Measurements from ENCODE around the gene ATP5MC2.
A peak's percentile ranks its signal among the peaks of the same experiment; 100 is the strongest.
"Not testable (repeated sequence)": the region's sequence is repeated elsewhere in the genome, so short reads cannot be mapped to it uniquely, and the experiment has no call there.

Gene ATP5MC2

GRCh38 chr12:53644133-53644532, 31.8 kb downstream of the ATP5MC2 start:
- no peak for DNase-seq

- no peak for DNase-seq
These were observed 32.5 kb downstream of the ATP5MC2 start for GRCh38 chr12:53643232-53643979.

GRCh38 chr12:53638057-53638456, 37.8 kb downstream of the ATP5MC2 start:
- no peak for DNase-seq

- DNase-seq = no peak
These were observed 39.2 kb downstream of the ATP5MC2 start for GRCh38 chr12:53636641-53637040.

- not testable (repeated sequence) for DNase-seq
These were observed 40.2 kb downstream of the ATP5MC2 start for GRCh38 chr12:53635708-53636107.

- DNase-seq = no peak
These were observed 44.2 kb downstream of the ATP5MC2 start for GRCh38 chr12:53631721-53632120.

- no peak for DNase-seq
These were observed 48.0 kb downstream of the ATP5MC2 start for GRCh38 chr12:53627919-53628318.

- DNase-seq = no peak
These were observed 49.1 kb downstream of the ATP5MC2 start for GRCh38 chr12:53626702-53627169.

- DNase-seq = peak; percentile 98
These were observed 49.8 kb downstream of the ATP5MC2 start, which contains the start of gene ATF7 for GRCh38 chr12:53625946-53626701. TSS of gene ATF7 (minus strand) at chr12:53626382. CDS start at chr12:53601000, 25,382 bp downstream.

- no peak for DNase-seq
These were observed 50.4 kb downstream of the ATP5MC2 start for GRCh38 chr12:53625373-53625945.

- peak; percentile 5 for DNase-seq
These were observed 50.9 kb downstream of the ATP5MC2 start for GRCh38 chr12:53624956-53625355.

- DNase-seq = no peak
These were observed 51.4 kb downstream of the ATP5MC2 start for GRCh38 chr12:53624458-53624857.

GRCh38 chr12:53623548-53624385, 52.1 kb downstream of the ATP5MC2 start:
- peak; percentile 37 for DNase-seq

- no peak for DNase-seq
These were observed 53.2 kb downstream of the ATP5MC2 start for GRCh38 chr12:53622724-53623123.

GRCh38 chr12:53618275-53618674, 57.6 kb downstream of the ATP5MC2 start:
- DNase-seq = no peak

- DNase-seq = no peak
These were observed 58.2 kb downstream of the ATP5MC2 start for GRCh38 chr12:53617700-53618099.

- no peak for DNase-seq
These were observed 58.9 kb downstream of the ATP5MC2 start for GRCh38 chr12:53616950-53617349.
